T-helper 2 cell treated with Interferon-gamma antibody and Interleukin-4, amounts not matched to agents 5 μg/mL and 100 μg/mL, for 36 hours (primary cell): ENCODE measurements around the gene RAPGEF1.

Experiments
- DNase-seq: peaks from one replicate; pipeline ENCODE4 v3.0.0; 2021; ENCODE audit warnings: low spot score
- H3K27ac Mint-ChIP-seq: one replicate; pipeline ENCODE4 v1.8.0; 2021; ENCODE audit warnings: mild to moderate bottlenecking, mixed read lengths
- H3K27me3 Mint-ChIP-seq: one replicate; pipeline ENCODE4 v1.8.0; 2021; ENCODE audit warnings: low read depth, mixed read lengths
- H3K36me3 Mint-ChIP-seq: one replicate; pipeline ENCODE4 v1.8.0; 2021; ENCODE audit warnings: low read depth, mixed read lengths
- H3K4me1 Mint-ChIP-seq: one replicate; pipeline ENCODE4 v1.8.0; 2021; ENCODE audit warnings: low read depth, mixed read lengths
- H3K4me3 Mint-ChIP-seq: one replicate; pipeline ENCODE4 v1.8.0; 2022; ENCODE audit warnings: mild to moderate bottlenecking, moderate library complexity, mixed read lengths
- H3K9me3 Mint-ChIP-seq: one replicate; pipeline ENCODE4 v1.8.0; 2021; ENCODE audit warnings: mixed read lengths

RAPGEF1 gene

GRCh38 chr9:131649646-131650045 is 90.2 kb downstream of the RAPGEF1 start:
- DNase-seq: no peak
- no peak overlapping the region for H3K27ac Mint-ChIP-seq
- H3K27me3 Mint-ChIP-seq: no peaks in the 10 kb centered on the region
- H3K9me3 Mint-ChIP-seq: no peaks in the 10 kb centered on the region
- H3K4me3 Mint-ChIP-seq: no peak overlapping the region
- peaks cover 31% of the 10 kb centered on the region for H3K4me1 Mint-ChIP-seq
- peaks cover 29% of the 10 kb centered on the region for H3K36me3 Mint-ChIP-seq

- Mint-ChIP-seq H3K4me1 (peaks cover 38% of the 10 kb centered on the region), H3K4me3 (no peak overlapping the region), H3K9me3 (no peaks in the 10 kb centered on the region), H3K27me3 (no peaks in the 10 kb centered on the region), H3K36me3 (peaks cover 36% of the 10 kb centered on the region), H3K27ac (peak overlapping the region; percentile 84)
- DNase-seq: peak; percentile 52
Observed at GRCh38 chr9:131645078-131645776, 94.6 kb downstream of the RAPGEF1 start.

- Mint-ChIP-seq H3K27me3 (no peaks in the 10 kb centered on the region), H3K36me3 (peaks cover 37% of the 10 kb centered on the region), H3K4me3 (peak overlapping the region; percentile 75), H3K9me3 (no peaks in the 10 kb centered on the region), H3K4me1 (peaks cover 38% of the 10 kb centered on the region), H3K27ac (peak overlapping the region; percentile 97)
- peak; percentile 63 for DNase-seq
Observed at GRCh38 chr9:131642496-131643083, 97.3 kb downstream of the RAPGEF1 start.

GRCh38 chr9:131641618-131642495 is 98.0 kb downstream of the RAPGEF1 start:
- DNase-seq: no peak
- Mint-ChIP-seq H3K4me3 (peak overlapping the region; percentile 75), H3K4me1 (peaks cover 38% of the 10 kb centered on the region)

GRCh38 chr9:131640438-131641137 is 99.3 kb downstream of the RAPGEF1 start:
- Mint-ChIP-seq H3K36me3 (peaks cover 36% of the 10 kb centered on the region), H3K27ac (no peak overlapping the region), H3K4me3 (no peak overlapping the region), H3K27me3 (no peaks in the 10 kb centered on the region), H3K9me3 (no peaks in the 10 kb centered on the region), H3K4me1 (peaks cover 43% of the 10 kb centered on the region)
- no peak for DNase-seq

More at GRCh38 chr9:131641618-131642495, 98.0 kb downstream of the RAPGEF1 start:
- Mint-ChIP-seq H3K27ac (peak overlapping the region; percentile 97), H3K36me3 (peaks cover 36% of the 10 kb centered on the region), H3K27me3 (no peaks in the 10 kb centered on the region), H3K9me3 (no peaks in the 10 kb centered on the region)

- Mint-ChIP-seq H3K36me3 (peaks cover 39% of the 10 kb centered on the region), H3K9me3 (no peaks in the 10 kb centered on the region), H3K27ac (no peak overlapping the region), H3K27me3 (no peaks in the 10 kb centered on the region), H3K4me3 (no peak overlapping the region), H3K4me1 (peaks cover 44% of the 10 kb centered on the region)
- no peak for DNase-seq
Observed at GRCh38 chr9:131639769-131640437, 100.0 kb downstream of the RAPGEF1 start.

GRCh38 chr9:131636593-131636992 is 103.3 kb downstream of the RAPGEF1 start:
- H3K9me3 Mint-ChIP-seq: no peaks in the 10 kb centered on the region
- H3K4me3 Mint-ChIP-seq: no peak overlapping the region
- H3K27ac Mint-ChIP-seq: peak overlapping the region; percentile 77
- H3K36me3 Mint-ChIP-seq: peaks cover 39% of the 10 kb centered on the region
- no peaks in the 10 kb centered on the region for H3K27me3 Mint-ChIP-seq
- DNase-seq: no peak
- peaks cover 26% of the 10 kb centered on the region for H3K4me1 Mint-ChIP-seq

GRCh38 chr9:131635892-131636291 is 104.0 kb downstream of the RAPGEF1 start:
- H3K4me1 Mint-ChIP-seq: peaks cover 27% of the 10 kb centered on the region
- DNase-seq: no peak
- H3K9me3 Mint-ChIP-seq: no peaks in the 10 kb centered on the region
- H3K27ac Mint-ChIP-seq: peak overlapping the region; percentile 77
- H3K27me3 Mint-ChIP-seq: no peaks in the 10 kb centered on the region
- H3K4me3 Mint-ChIP-seq: no peak overlapping the region
- H3K36me3 Mint-ChIP-seq: peaks cover 32% of the 10 kb centered on the region

- Mint-ChIP-seq H3K27me3 (no peaks in the 10 kb centered on the region), H3K4me1 (peaks cover 30% of the 10 kb centered on the region)
Observed at GRCh38 chr9:131635285-131635684, 104.6 kb downstream of the RAPGEF1 start.

GRCh38 chr9:131633491-131634031 is 106.3 kb downstream of the RAPGEF1 start:
- Mint-ChIP-seq H3K4me3 (no peak overlapping the region), H3K27me3 (no peaks in the 10 kb centered on the region), H3K27ac (no peak overlapping the region), H3K36me3 (peaks cover 38% of the 10 kb centered on the region), H3K4me1 (peaks cover 34% of the 10 kb centered on the region), H3K9me3 (no peaks in the 10 kb centered on the region)
- no peak for DNase-seq

More at GRCh38 chr9:131635285-131635684, 104.6 kb downstream of the RAPGEF1 start:
- H3K4me3 Mint-ChIP-seq: no peak overlapping the region
- peak overlapping the region; percentile 77 for H3K27ac Mint-ChIP-seq
- H3K36me3 Mint-ChIP-seq: peaks cover 36% of the 10 kb centered on the region
- peak; percentile 78 for DNase-seq
- no peaks in the 10 kb centered on the region for H3K9me3 Mint-ChIP-seq

- no peak for DNase-seq
- Mint-ChIP-seq H3K36me3 (peaks cover 44% of the 10 kb centered on the region), H3K4me1 (peaks cover 40% of the 10 kb centered on the region), H3K4me3 (no peak overlapping the region), H3K9me3 (no peaks in the 10 kb centered on the region), H3K27me3 (no peaks in the 10 kb centered on the region), H3K27ac (no peak overlapping the region)
Observed at GRCh38 chr9:131631306-131631705, 108.6 kb downstream of the RAPGEF1 start.

GRCh38 chr9:131630205-131630831 is 109.6 kb downstream of the RAPGEF1 start:
- Mint-ChIP-seq H3K27ac (peak overlapping the region; percentile 55), H3K4me1 (peaks cover 30% of the 10 kb centered on the region), H3K4me3 (no peak overlapping the region), H3K9me3 (no peaks in the 10 kb centered on the region), H3K36me3 (peaks cover 50% of the 10 kb centered on the region), H3K27me3 (no peaks in the 10 kb centered on the region)
- no peak for DNase-seq
